Panc1 (cell line): ENCODE measurements around the gene TOX3. TPM values are rescaled to one million over a fixed set of nuclear protein-coding genes. Genes with fewer than 3 reads are reported as not detected.

ENCODE experiments used
- ATAC-seq: fragments of 200-7000 bp; cut with Tn5 transposase; 2 replicates; pipeline ENCODE4 v1.9.1; 2020; ENCODE audit warnings: mild to moderate bottlenecking, moderate library complexity
- BruUV-seq: library from RNA; stranded (reverse); fragments of 400-500 nt; replicated peaks from 2 replicates; lab custom pipeline; 2021; lab: Mats Ljungman, UMichigan
- CTCF ChIA-PET: fragments of 300-600 bp; sonication (Branson Sonifier 250); formaldehyde crosslinking; loops from one replicate; lab custom pipeline; 2022; ENCODE audit warnings: antibody characterized with exemption; lab: Charles Lee
- POLR2A ChIA-PET: fragments of 300-600 bp; sonication (Branson Sonifier 250); formaldehyde crosslinking; loops from one replicate; lab custom pipeline; 2022; ENCODE audit warnings: antibody characterized with exemption; lab: Charles Lee
- DNase-seq: peaks from one replicate; pipeline ENCODE4 v3.0.0-alpha.2; 2010; ENCODE audit warnings: low read depth, low spot score
- H3K27ac ChIP-seq: 2 replicates; pipeline ENCODE4 v1.5.1; 2011; ENCODE audit warnings: mild to moderate bottlenecking, low read length, inconsistent platforms
- H3K27me3 ChIP-seq: fragments of 200-500 bp; sonication (Bioruptor generic); 2 replicates; pipeline ENCODE4 v1.6.0; 2014; ENCODE audit warnings: low read length, inconsistent platforms; ENCODE audit not compliant: control insufficient read depth, insufficient read depth
- H3K36me3 ChIP-seq: fragments of 200-500 bp; sonication (Bioruptor generic); 2 replicates; pipeline ENCODE4 v1.5.1; 2014; ENCODE audit warnings: inconsistent platforms, mild to moderate bottlenecking, low read length, moderate library complexity; ENCODE audit not compliant: control insufficient read depth, insufficient read depth
- H3K4me1 ChIP-seq: 2 replicates; pipeline ENCODE4 v1.5.1; 2011; ENCODE audit warnings: inconsistent platforms, mild to moderate bottlenecking, low read length, moderate library complexity; ENCODE audit not compliant: control insufficient read depth, insufficient read depth
- H3K4me3 ChIP-seq, 2 experiments: 2 replicates each; pipeline ENCODE4 v1.5.1; 2011 to 2012; ENCODE audit warnings: low read depth in 2 of 2, low read length in 2 of 2, mild to moderate bottlenecking in 2 of 2, inconsistent platforms in 1 of 2, moderate library complexity in 1 of 2
- H3K9me3 ChIP-seq: fragments of 200-500 bp; sonication (Bioruptor generic); 2 replicates; pipeline ENCODE4 v1.5.1; 2014; ENCODE audit warnings: low read depth, mild to moderate bottlenecking, inconsistent platforms, low read length, moderate library complexity; ENCODE audit not compliant: control insufficient read depth, insufficient read depth
- CTCF ChIP-seq: fragments of 450-650 bp; IDR thresholded peaks from 2 replicates; pipeline ENCODE4 v1.5.1; 2017; ENCODE audit warnings: mild to moderate bottlenecking
- POLR2AphosphoS5 ChIP-seq: IDR thresholded peaks from 2 replicates; pipeline ENCODE4 v1.6.1; 2012; ENCODE audit warnings: mild to moderate bottlenecking, low read depth, low read length, moderate library complexity
- REST ChIP-seq, 2 experiments: IDR thresholded peaks; 2 replicates each; pipeline ENCODE4 v1.6.1; 2011 to 2012; ENCODE audit warnings: low read depth in 2 of 2, control low read depth in 1 of 2, low read length in 1 of 2, mild to moderate bottlenecking in 1 of 2, moderate library complexity in 1 of 2; ENCODE audit not compliant: insufficient read depth in 1 of 2
- SIN3A ChIP-seq: IDR thresholded peaks from 2 replicates; pipeline ENCODE4 v1.6.1; 2012; ENCODE audit warnings: low read depth, mild to moderate bottlenecking, low read length, moderate library complexity, borderline replicate concordance; ENCODE audit not compliant: insufficient read depth
- TCF7L2 ChIP-seq: IDR thresholded peaks from 2 replicates; pipeline ENCODE4 v1.6.1; 2011; ENCODE audit warnings: mild to moderate bottlenecking, low read depth, low read length, inconsistent platforms
- in situ Hi-C: cut with HindIII; loops from 2 replicates; pipeline ENCODE4 v1.10.0; 2016; ENCODE audit warnings: low sequenced_read_pairs, low pct_unique_long_range_greater_than_20kb
- intact Hi-C: fragments of 100-400 bp; cut with micrococcal nuclease; formaldehyde crosslinking; loops from one replicate; pipeline ENCODE4 v1.10.0; 2022; ENCODE audit not compliant: unreplicated experiment
- total RNA-seq: library from RNA; stranded (reverse); gene quantifications from one replicate; pipeline ENCODE4 v1.2.1, GENCODE V29; 2021; ENCODE audit not compliant: unreplicated experiment

The TOX3 gene
- total RNA-seq, 1 experiment from 2014 or later, result 3.4 TPM

- Histone ChIP-seq H3K36me3 (no peaks in the 10 kb centered on the region), H3K4me1 (no peaks in the 10 kb centered on the region), H3K27ac (no peak overlapping the region), H3K27me3 (no peaks in the 10 kb centered on the region), H3K9me3 (no peaks in the 10 kb centered on the region), H3K4me3 (no peak overlapping the region)
- ChIA-PET CTCF (no interaction called here), POLR2A (no interaction called here)
- DNase-seq (no peak), ATAC-seq (no peak)
- intact Hi-C loops (no loop called here), in situ Hi-C loops (no loop called here)
- TF ChIP-seq REST (IDR thresholded peaks at IDR 0.05; ENCODE audit: insufficient read depth in 1 of 2, low read depth in 2 of 2, low read length in 1 of 2), result no peak
- no peak for TF ChIP-seq SIN3A
- TF ChIP-seq POLR2AphosphoS5, result no peak
- TF ChIP-seq TCF7L2, result no peak
- no peak for TF ChIP-seq CTCF
- no TSS peak for BruUV-seq
These were observed 122.4 kb downstream of the TOX3 start for GRCh38 chr16:52424591-52424990.

- Histone ChIP-seq H3K27me3 (no peaks in the 10 kb centered on the region), H3K9me3 (no peaks in the 10 kb centered on the region), H3K36me3 (no peaks in the 10 kb centered on the region), H3K4me3 (no peak overlapping the region), H3K27ac (no peak overlapping the region), H3K4me1 (no peaks in the 10 kb centered on the region)
- TF ChIP-seq REST (IDR thresholded peaks at IDR 0.05; ENCODE audit: insufficient read depth in 1 of 2, low read depth in 2 of 2, low read length in 1 of 2) (no peak), POLR2AphosphoS5 (no peak), CTCF (no peak), TCF7L2 (no peak)
- no TSS peak for BruUV-seq
- DNase-seq, result no peak
- intact Hi-C loops (no loop called here), in situ Hi-C loops (no loop called here)
- POLR2A ChIA-PET, result no interaction called here
- no peak for ATAC-seq
- CTCF ChIA-PET, result no interaction called here
These were observed 124.6 kb downstream of the TOX3 start for GRCh38 chr16:52422307-52422706.
